C4-2B (cell line): ENCODE results near the gene LRP6.

Experiments
- CTCF ChIP-seq: fragments of 450-650 bp; conservative IDR thresholded peaks from 2 replicates; pipeline ENCODE4 v1.5.1; 2017; ENCODE audit warnings: mild to moderate bottlenecking
- ZFX ChIP-seq: fragments of 450-650 bp; IDR thresholded peaks from 2 replicates; pipeline ENCODE4 v1.6.1; 2017

DNA sequence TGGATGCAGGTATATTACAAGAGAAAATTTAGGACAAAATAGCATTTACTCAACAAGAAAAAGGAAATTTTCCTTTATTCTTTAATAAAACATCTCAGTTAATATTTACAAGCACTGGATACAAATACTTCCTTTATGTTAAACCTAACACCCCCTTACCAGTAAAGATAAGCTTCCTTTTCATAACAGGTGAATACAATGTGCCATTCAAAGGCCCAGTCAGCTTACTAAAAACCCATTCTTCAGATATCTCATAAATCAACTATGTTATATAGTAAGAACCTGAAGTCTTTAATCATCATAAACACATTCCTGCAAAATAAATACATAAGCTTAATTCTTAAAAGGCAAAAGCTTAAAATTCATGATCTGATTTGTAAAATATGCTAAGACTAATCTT is 52.6 kb downstream of the LRP6 start:
- no peak for TF ChIP-seq CTCF
- TF ChIP-seq ZFX = no peak
